Measurements from ENCODE around the gene HACE1. TPM values are rescaled to one million over a fixed set of nuclear protein-coding genes. Genes with fewer than 3 reads are reported as not detected.
A peak's percentile ranks its signal among the peaks of the same experiment; 100 is the strongest.

The HACE1 gene
- polyA plus RNA-seq, 3 donors: 2.7 to 3.9 (median 3.4) TPM

DNA sequence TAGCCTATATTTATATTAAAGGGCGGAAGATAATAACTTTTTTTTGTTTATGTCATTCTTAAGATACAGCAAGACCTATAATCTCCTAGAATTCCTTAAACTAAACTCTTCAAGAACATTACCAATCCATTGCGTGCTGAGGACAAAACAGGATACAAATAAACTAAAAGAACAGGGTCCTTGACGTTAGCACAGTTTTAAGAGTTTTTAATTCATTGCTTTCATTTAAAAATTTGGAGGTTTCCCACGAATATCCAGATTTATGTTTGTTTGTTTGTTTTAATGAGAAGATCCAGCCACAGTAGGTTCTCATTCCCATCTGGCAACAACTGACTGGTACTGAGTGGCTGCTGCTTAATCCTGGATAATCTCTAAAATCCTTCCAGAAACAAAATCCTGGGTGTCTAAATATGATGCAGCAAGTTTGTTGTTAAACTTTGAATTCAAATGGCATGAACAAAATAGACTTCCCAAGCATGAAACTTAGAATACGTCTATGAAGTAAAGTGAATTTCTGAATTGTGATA is 153.7 kb downstream of the HACE1 start:
- TF ChIP-seq, protein P1, sequence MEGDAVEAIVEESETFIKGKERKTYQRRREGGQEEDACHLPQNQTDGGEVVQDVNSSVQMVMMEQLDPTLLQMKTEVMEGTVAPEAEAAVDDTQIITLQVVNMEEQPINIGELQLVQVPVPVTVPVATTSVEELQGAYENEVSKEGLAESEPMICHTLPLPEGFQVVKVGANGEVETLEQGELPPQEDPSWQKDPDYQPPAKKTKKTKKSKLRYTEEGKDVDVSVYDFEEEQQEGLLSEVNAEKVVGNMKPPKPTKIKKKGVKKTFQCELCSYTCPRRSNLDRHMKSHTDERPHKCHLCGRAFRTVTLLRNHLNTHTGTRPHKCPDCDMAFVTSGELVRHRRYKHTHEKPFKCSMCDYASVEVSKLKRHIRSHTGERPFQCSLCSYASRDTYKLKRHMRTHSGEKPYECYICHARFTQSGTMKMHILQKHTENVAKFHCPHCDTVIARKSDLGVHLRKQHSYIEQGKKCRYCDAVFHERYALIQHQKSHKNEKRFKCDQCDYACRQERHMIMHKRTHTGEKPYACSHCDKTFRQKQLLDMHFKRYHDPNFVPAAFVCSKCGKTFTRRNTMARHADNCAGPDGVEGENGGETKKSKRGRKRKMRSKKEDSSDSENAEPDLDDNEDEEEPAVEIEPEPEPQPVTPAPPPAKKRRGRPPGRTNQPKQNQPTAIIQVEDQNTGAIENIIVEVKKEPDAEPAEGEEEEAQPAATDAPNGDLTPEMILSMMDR (IDR thresholded peaks at IDR 0.05): no peak
- Histone ChIP-seq H3K9me3 (replicated peaks in 1 of 2; ENCODE audit: control insufficient read depth in 1 of 2, insufficient read depth in 1 of 2, low read length in 2 of 2) (no peaks in the 10 kb centered on the region), H3K4me1 (ENCODE audit: control insufficient read depth in 1 of 2, insufficient read depth in 2 of 2, low read length in 2 of 2) (peaks cover 20% of the 10 kb centered on the region in 2 donors), H3K27ac (ENCODE audit: low read depth in 1 of 2, low read length in 2 of 2) (no peak overlapping the region), H4K20me1 (ENCODE audit: insufficient read depth, low read length) (no peaks in the 10 kb centered on the region), H3K79me2 (ENCODE audit: insufficient read depth, low read length) (no peaks in the 10 kb centered on the region), H3K4me2 (replicated peaks; ENCODE audit: extremely low read depth, low read length, poor library complexity, severe bottlenecking) (no peak overlapping the region), H2AFZ (ENCODE audit: insufficient read depth, low read depth, low read length, poor library complexity, severe bottlenecking) (peak overlapping the region; percentile 4), H3K4me3 (replicated peaks in 1 of 3; ENCODE audit: low read depth in 2 of 3, low read length in 3 of 3) (no peak overlapping the region), H3K27me3 (ENCODE audit: control insufficient read depth in 2 of 2, insufficient read depth in 2 of 2, low read length in 2 of 2) (no peaks in the 10 kb centered on the region), H3K9ac (ENCODE audit: insufficient read depth, low read length, poor library complexity, severe bottlenecking) (no peak overlapping the region), H3K36me3 (replicated peaks in 1 of 2; ENCODE audit: control insufficient read depth in 1 of 2, insufficient read depth in 2 of 2, low read length in 2 of 2) (no peaks in the 10 kb centered on the region)
- no peaks in the 10 kb centered on the region for H3K27me3 Mint-ChIP-seq (ENCODE audit: low read depth in 3 of 3)
- no peaks in the 10 kb centered on the region for H3K36me3 Mint-ChIP-seq
- H3K4me3 Mint-ChIP-seq: no peak overlapping the region
- no peak for DNase-seq
- no peak overlapping the region for H3K27ac Mint-ChIP-seq
- peaks cover 34% of the 10 kb centered on the region for H3K4me1 Mint-ChIP-seq
- peaks cover 0 to 4% (median 3%) of the 10 kb centered on the region in 7 donors for H3K9me3 Mint-ChIP-seq
- no CpG with 5 or more reads among the region's 5 CpGs for WGBS (ENCODE audit: insufficient coverage)
- intact Hi-C loops (cut with micrococcal nuclease): no loop called here

DNA sequence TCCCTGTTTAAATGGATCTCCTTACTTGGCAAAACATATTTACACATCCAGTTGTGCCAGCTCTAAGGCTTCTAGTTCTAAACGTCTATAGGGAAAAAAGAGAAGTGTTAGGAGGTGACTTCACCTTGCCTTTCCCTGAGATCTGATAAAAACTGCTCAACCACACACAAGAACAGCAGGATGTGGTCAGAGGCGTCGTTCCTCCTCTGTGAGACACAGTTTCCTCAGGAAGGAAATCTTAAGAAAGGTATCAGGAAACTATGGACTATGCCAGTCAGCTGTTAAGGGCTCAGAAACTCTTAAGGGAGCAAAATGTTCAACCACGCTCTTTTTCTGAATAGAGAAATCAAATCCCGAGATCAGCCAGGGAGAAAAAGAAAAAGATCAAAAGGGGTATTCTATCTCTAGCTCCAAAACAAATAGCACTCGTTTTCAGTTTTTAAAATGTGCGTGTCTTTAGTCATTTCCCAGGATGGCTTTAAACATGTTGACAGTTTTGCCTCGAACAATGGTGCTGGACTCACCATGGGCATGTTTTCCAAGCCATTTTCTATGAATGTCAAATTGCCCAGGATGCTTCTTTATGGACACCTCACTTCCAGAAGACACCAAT is 154.5 kb downstream of the HACE1 start:
- DNase-seq: peak in 2 of 3 donors; percentile 9 to 32
- Mint-ChIP-seq H3K36me3 (no peaks in the 10 kb centered on the region), H3K9me3 (peaks cover 0 to 4% (median 3%) of the 10 kb centered on the region in 7 donors), H3K4me1 (peaks cover 33% of the 10 kb centered on the region), H3K27ac (peak overlapping the region in 2 of 7 donors; percentile 12 to 54), H3K4me3 (peak overlapping the region; percentile 16 to 79), H3K27me3 (ENCODE audit: low read depth in 3 of 3) (no peaks in the 10 kb centered on the region)
- WGBS (ENCODE audit: insufficient coverage): 0% methylated on average over 2 of the region's 8 CpGs
- intact Hi-C loops (cut with micrococcal nuclease): no loop called here
- Histone ChIP-seq H3K36me3 (replicated peaks in 1 of 2; ENCODE audit: control insufficient read depth in 1 of 2, insufficient read depth in 2 of 2, low read length in 2 of 2) (no peaks in the 10 kb centered on the region), H3K4me1 (ENCODE audit: control insufficient read depth in 1 of 2, insufficient read depth in 2 of 2, low read length in 2 of 2) (peaks cover 20% of the 10 kb centered on the region in 2 donors), H3K4me2 (replicated peaks; ENCODE audit: extremely low read depth, low read length, poor library complexity, severe bottlenecking) (peak overlapping the region; percentile 51), H3K27me3 (ENCODE audit: control insufficient read depth in 2 of 2, insufficient read depth in 2 of 2, low read length in 2 of 2) (no peaks in the 10 kb centered on the region), H3K27ac (ENCODE audit: low read depth in 1 of 2, low read length in 2 of 2) (no peak overlapping the region), H3K79me2 (ENCODE audit: insufficient read depth, low read length) (no peaks in the 10 kb centered on the region), H2AFZ (ENCODE audit: insufficient read depth, low read depth, low read length, poor library complexity, severe bottlenecking) (peak overlapping the region; percentile 4), H3K9me3 (replicated peaks in 1 of 2; ENCODE audit: control insufficient read depth in 1 of 2, insufficient read depth in 1 of 2, low read length in 2 of 2) (no peaks in the 10 kb centered on the region), H3K4me3 (replicated peaks in 1 of 3; ENCODE audit: low read depth in 2 of 3, low read length in 3 of 3) (peak overlapping the region in 2 of 3 experiments; percentile 9 to 45), H3K9ac (ENCODE audit: insufficient read depth, low read length, poor library complexity, severe bottlenecking) (peak overlapping the region; percentile 30), H4K20me1 (ENCODE audit: insufficient read depth, low read length) (no peaks in the 10 kb centered on the region)
- TF ChIP-seq, protein P1 (IDR thresholded peaks at IDR 0.05): no peak

Data from CD14-positive monocyte (primary cell).